Breast epithelium (tissue), 4 donors: Measurements from ENCODE around the gene ONECUT2. TPM values are rescaled to one million over a fixed set of nuclear protein-coding genes. Genes with fewer than 3 reads are reported as not detected.
"Not testable (repeated sequence)": the region's sequence is repeated elsewhere in the genome, so short reads cannot be mapped to it uniquely, and the experiment has no call there.

ENCODE experiments used
- DNase-seq, 2 donors: peaks; one replicate each; pipeline ENCODE4 v3.0.0-alpha.2; 2019; ENCODE audit warnings: low spot score in 2 of 2
- H3K27ac ChIP-seq, 2 donors: fragments of 200-600 bp; sonication (generic) in 1 of 2; one replicate each; pipeline ENCODE4 v1.5.1; 2016 to 2019; ENCODE audit warnings: mild to moderate bottlenecking in 1 of 2
- H3K27me3 ChIP-seq, 2 donors: fragments of 200-600 bp; sonication (generic) in 1 of 2; one replicate each; pipeline versions ENCODE4 v1.5.1 to v1.6.0; 2017 to 2019; ENCODE audit warnings: control low read depth in 1 of 2, mild to moderate bottlenecking in 1 of 2
- H3K36me3 ChIP-seq: fragments of 200-600 bp; one replicate; pipeline ENCODE4 v1.5.1; 2019
- H3K4me1 ChIP-seq, 2 donors: fragments of 200-600 bp; sonication (generic); one replicate each; pipeline ENCODE4 v1.5.1; 2016 to 2019; ENCODE audit warnings: control low read depth in 1 of 2
- H3K4me3 ChIP-seq, 3 donors: fragments of 200-600 bp; sonication (generic); 1 replicate in 2 of 3; 2 replicates in 1 of 3; pipeline ENCODE4 v1.5.1; 2016 to 2019; ENCODE audit warnings: mild to moderate bottlenecking in 3 of 3, moderate library complexity in 2 of 3
- H3K9me3 ChIP-seq, 2 donors: fragments of 200-600 bp; sonication (generic) in 1 of 2; one replicate each; pipeline ENCODE4 v1.5.1; 2016 to 2019; ENCODE audit warnings: control low read depth in 1 of 2
- CTCF ChIP-seq, 3 donors: fragments of 450-650 bp; IDR thresholded peaks; one replicate each; pipeline ENCODE4 v1.5.1; 2016 to 2017; ENCODE audit warnings: antibody characterized with exemption in 3 of 3, mild to moderate bottlenecking in 3 of 3, moderate library complexity in 3 of 3
- POLR2A ChIP-seq: fragments of 450-650 bp; IDR thresholded peaks from one replicate; pipeline ENCODE4 v1.6.1; 2016; ENCODE audit warnings: antibody characterized with exemption, mild to moderate bottlenecking, moderate library complexity
- POLR2AphosphoS5 ChIP-seq, 3 donors: sonication (generic); formaldehyde crosslinking; IDR thresholded peaks; one replicate each; pipeline ENCODE4 v1.6.1; 2017; ENCODE audit warnings: antibody characterized with exemption in 3 of 3
- intact Hi-C: fragments of 100-400 bp; cut with DNase I; formaldehyde crosslinking; loops from one replicate; pipeline ENCODE4 v1.15.1; 2023; ENCODE audit warnings: low total_unique reads
- total RNA-seq, 3 donors: library from RNA; depleted of rRNA; stranded (reverse); fragments of >200 nt; gene quantifications; one replicate each; pipeline ENCODE4 v1.1.0, GENCODE V29; 2016

The ONECUT2 gene
- total RNA-seq = under 1 TPM in 1 of 3 donors, not detected in 2; under 0.01 TPM

- peak; percentile 88 to 93 for DNase-seq
- peaks cover 6 to 89% of the 10 kb centered on the region in 2 donors for H3K27me3 ChIP-seq
- H3K4me1 ChIP-seq = peaks cover 0 to 15% of the 10 kb centered on the region in 2 donors
These were observed at the start of gene ONECUT2 for GRCh38 chr18:57434536-57435494. Gene ONECUT2 (plus strand): TSS chr18:57435374. CDS start chr18:57435717, 343 bp downstream.

GRCh38 chr18:57389271-57389670 lies 45.9 kb upstream of the ONECUT2 start:
- no peaks in the 10 kb centered on the region for H3K9me3 ChIP-seq
- H3K4me3 ChIP-seq = no peak overlapping the region
- TF ChIP-seq POLR2A (no peak), CTCF (IDR thresholded peaks at IDR 0.05) (no peak), POLR2AphosphoS5 (IDR thresholded peaks at IDR 0.05) (no peak)
- H3K36me3 ChIP-seq = no peaks in the 10 kb centered on the region
- intact Hi-C loops = no loop called here
- H3K4me1 ChIP-seq = no peaks in the 10 kb centered on the region
- no peak overlapping the region for H3K27ac ChIP-seq
- DNase-seq = no peak
- H3K27me3 ChIP-seq = no peaks in the 10 kb centered on the region

More at GRCh38 chr18:57434536-57435494, at the start of gene ONECUT2:
- Histone ChIP-seq H3K4me3 (peak within 1 kb of the TSS; percentile 43 to 70 (median 56)), H3K36me3 (no peaks in the 10 kb centered on the region), H3K27ac (no peak within 1 kb of the TSS), H3K9me3 (no peaks in the 10 kb centered on the region)
- TF ChIP-seq POLR2AphosphoS5 (IDR thresholded peaks at IDR 0.05) (no peak), POLR2A (no peak), CTCF (IDR thresholded peaks at IDR 0.05) (no peak)
- intact Hi-C loops = no loop called here

- intact Hi-C loops = no loop called here
- TF ChIP-seq POLR2A = no peak
- DNase-seq = no peak
These were observed 45.1 kb upstream of the ONECUT2 start for GRCh38 chr18:57390044-57390443.

GRCh38 chr18:57394749-57395148 lies 40.4 kb upstream of the ONECUT2 start:
- H3K27ac ChIP-seq, H3K9me3 ChIP-seq, H3K4me3 ChIP-seq, DNase-seq, H3K36me3 ChIP-seq, intact Hi-C loops, H3K27me3 ChIP-seq, H3K4me1 ChIP-seq: not testable (repeated sequence)

More at GRCh38 chr18:57390044-57390443, 45.1 kb upstream of the ONECUT2 start:
- Histone ChIP-seq H3K4me1 (no peaks in the 10 kb centered on the region), H3K9me3 (no peaks in the 10 kb centered on the region), H3K36me3 (no peaks in the 10 kb centered on the region), H3K4me3 (no peak overlapping the region), H3K27me3 (no peaks in the 10 kb centered on the region), H3K27ac (no peak overlapping the region)

- H3K36me3 ChIP-seq, DNase-seq, H3K9me3 ChIP-seq, H3K27me3 ChIP-seq, intact Hi-C loops, H3K4me1 ChIP-seq, H3K27ac ChIP-seq, H3K4me3 ChIP-seq: not testable (repeated sequence)
These were observed 38.3 kb upstream of the ONECUT2 start for GRCh38 chr18:57396831-57397230.

GRCh38 chr18:57397440-57398132 lies 37.6 kb upstream of the ONECUT2 start:
- H3K36me3 ChIP-seq = no peaks in the 10 kb centered on the region
- DNase-seq = no peak
- TF ChIP-seq POLR2A (no peak), CTCF (IDR thresholded peaks at IDR 0.05) (no peak), POLR2AphosphoS5 (IDR thresholded peaks at IDR 0.05) (no peak)
- H3K27me3 ChIP-seq = no peaks in the 10 kb centered on the region
- no peaks in the 10 kb centered on the region for H3K9me3 ChIP-seq
- no peak overlapping the region for H3K4me3 ChIP-seq
- H3K4me1 ChIP-seq = no peaks in the 10 kb centered on the region
- intact Hi-C loops = no loop called here
- no peak overlapping the region for H3K27ac ChIP-seq
